PC-9 (cell line): ENCODE measurements around the gene AFAP1.

Experiments used
- EZH2 ChIP-seq: fragments of 200-600 bp; sonication (generic); IDR thresholded peaks from 2 replicates; pipeline ENCODE4 v1.8.0; 2017; ENCODE audit warnings: antibody characterized with exemption, low read depth
- TF ChIP-seq, protein P1 (sequence below): fragments of 200-600 bp; sonication (generic); conservative IDR thresholded peaks from 2 replicates; pipeline ENCODE4 v1.6.1; 2017; ENCODE audit warnings: mixed run types, antibody characterized with exemption, mild to moderate bottlenecking, moderate library complexity

DNA sequence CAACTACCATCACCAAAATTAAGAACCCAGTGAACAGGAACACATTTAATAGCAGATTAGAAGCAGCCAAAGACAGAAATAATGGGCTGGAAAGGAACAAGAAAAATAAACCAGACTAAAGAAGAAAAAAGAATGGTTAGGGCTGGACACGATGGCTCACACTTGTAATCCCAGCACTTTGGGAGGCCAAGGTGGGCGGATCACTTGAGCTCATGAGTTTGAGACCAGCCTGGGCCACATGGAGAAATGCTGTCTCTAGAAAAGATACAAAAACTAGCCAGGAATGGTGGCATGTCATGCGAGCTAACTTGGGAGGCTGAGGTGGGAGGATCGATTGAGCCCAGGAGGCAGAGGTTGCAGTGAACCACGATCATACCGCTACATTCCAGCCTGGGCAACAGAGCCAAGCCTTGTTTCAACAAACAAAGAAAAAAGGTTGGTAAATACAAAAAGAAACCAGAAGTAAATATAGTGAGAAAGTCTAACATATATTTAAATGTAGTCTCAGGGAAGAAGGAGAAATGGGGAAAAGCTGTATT is 102.0 kb downstream of the AFAP1 start:
- TF ChIP-seq, protein P1, sequence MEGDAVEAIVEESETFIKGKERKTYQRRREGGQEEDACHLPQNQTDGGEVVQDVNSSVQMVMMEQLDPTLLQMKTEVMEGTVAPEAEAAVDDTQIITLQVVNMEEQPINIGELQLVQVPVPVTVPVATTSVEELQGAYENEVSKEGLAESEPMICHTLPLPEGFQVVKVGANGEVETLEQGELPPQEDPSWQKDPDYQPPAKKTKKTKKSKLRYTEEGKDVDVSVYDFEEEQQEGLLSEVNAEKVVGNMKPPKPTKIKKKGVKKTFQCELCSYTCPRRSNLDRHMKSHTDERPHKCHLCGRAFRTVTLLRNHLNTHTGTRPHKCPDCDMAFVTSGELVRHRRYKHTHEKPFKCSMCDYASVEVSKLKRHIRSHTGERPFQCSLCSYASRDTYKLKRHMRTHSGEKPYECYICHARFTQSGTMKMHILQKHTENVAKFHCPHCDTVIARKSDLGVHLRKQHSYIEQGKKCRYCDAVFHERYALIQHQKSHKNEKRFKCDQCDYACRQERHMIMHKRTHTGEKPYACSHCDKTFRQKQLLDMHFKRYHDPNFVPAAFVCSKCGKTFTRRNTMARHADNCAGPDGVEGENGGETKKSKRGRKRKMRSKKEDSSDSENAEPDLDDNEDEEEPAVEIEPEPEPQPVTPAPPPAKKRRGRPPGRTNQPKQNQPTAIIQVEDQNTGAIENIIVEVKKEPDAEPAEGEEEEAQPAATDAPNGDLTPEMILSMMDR = no peak
- TF ChIP-seq EZH2 = no peak
